HFFc6 (cell line): ENCODE measurements around the gene CARMIL1. TPM values are rescaled to one million over a fixed set of nuclear protein-coding genes. Genes with fewer than 3 reads are reported as not detected.

Experiments used
- DNase-seq: peaks from one replicate; pipeline ENCODE4 v3.0.0-alpha.2; 2018
- H3K27ac Mint-ChIP-seq: 2 replicates; pipeline ENCODE4 v1.8.0; 2020; ENCODE audit warnings: mild to moderate bottlenecking, mixed read lengths
- H3K27me3 Mint-ChIP-seq: 2 replicates; pipeline ENCODE4 v1.8.0; 2021; ENCODE audit warnings: mild to moderate bottlenecking, moderate library complexity, mixed read lengths; ENCODE audit not compliant: insufficient read depth
- H3K36me3 Mint-ChIP-seq: 2 replicates; pipeline ENCODE4 v1.8.0; 2021; ENCODE audit warnings: low read depth, mixed read lengths
- H3K4me1 Mint-ChIP-seq: 2 replicates; pipeline ENCODE4 v1.8.0; 2020; ENCODE audit warnings: low read depth, mixed read lengths
- H3K4me3 Mint-ChIP-seq: 2 replicates; pipeline ENCODE4 v1.8.0; 2020; ENCODE audit warnings: mild to moderate bottlenecking, moderate library complexity, mixed read lengths
- H3K9me3 Mint-ChIP-seq: 2 replicates; pipeline ENCODE4 v1.8.0; 2020; ENCODE audit warnings: mild to moderate bottlenecking, mixed read lengths
- total RNA-seq, 6 experiments: library from RNA; stranded (reverse); fragmentation: NEBNext Ultra II Directional; extraction: Animal tissue kit (Norgen Biotek cat#: 25700); gene quantifications; 2 replicates in 1 of 6; 3 replicates in 5 of 6; pipeline ENCODE4 v1.2.3, GENCODE V29; 2021
- TF ChIP-seq, protein P1 (sequence below): fragments of 200-600 bp; sonication (generic); IDR thresholded peaks from 2 replicates; pipeline ENCODE4 v1.5.0; 2021; ENCODE audit warnings: antibody characterized with exemption, mild to moderate bottlenecking

Gene CARMIL1
- total RNA-seq, 6 experiments from 2014 or later: 12.2 to 15.6 (median 13.7) TPM

DNA sequence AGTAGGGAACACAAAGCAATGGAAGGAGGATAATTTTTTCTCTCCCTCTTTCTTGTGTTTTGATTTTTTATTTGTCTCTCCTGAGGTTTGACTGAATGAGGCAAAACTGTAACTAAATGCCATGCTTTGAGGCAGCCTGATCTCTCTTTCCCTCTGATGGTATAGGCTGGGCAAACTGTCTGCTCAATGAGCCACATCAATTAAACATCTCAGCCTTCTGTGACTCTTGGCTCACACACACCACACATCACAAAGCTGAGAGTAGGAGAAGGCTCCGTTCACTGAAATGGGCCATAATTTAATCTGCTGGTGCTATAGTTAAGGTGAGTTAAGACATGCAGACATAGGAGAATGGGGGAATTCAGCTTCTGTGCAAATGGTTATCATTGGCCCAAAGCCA lies 344.7 kb downstream of the CARMIL1 start:
- peaks cover 4% of the 10 kb centered on the region; the same call in 1 of the 2 replicates for H3K27me3 Mint-ChIP-seq
- H3K36me3 Mint-ChIP-seq: no peaks in the 10 kb centered on the region
- no peaks in the 10 kb centered on the region for H3K9me3 Mint-ChIP-seq
- peaks cover 4% of the 10 kb centered on the region for H3K4me1 Mint-ChIP-seq
- no peak overlapping the region for H3K27ac Mint-ChIP-seq
- DNase-seq: no peak
- H3K4me3 Mint-ChIP-seq: no peak overlapping the region
- TF ChIP-seq, protein P1, sequence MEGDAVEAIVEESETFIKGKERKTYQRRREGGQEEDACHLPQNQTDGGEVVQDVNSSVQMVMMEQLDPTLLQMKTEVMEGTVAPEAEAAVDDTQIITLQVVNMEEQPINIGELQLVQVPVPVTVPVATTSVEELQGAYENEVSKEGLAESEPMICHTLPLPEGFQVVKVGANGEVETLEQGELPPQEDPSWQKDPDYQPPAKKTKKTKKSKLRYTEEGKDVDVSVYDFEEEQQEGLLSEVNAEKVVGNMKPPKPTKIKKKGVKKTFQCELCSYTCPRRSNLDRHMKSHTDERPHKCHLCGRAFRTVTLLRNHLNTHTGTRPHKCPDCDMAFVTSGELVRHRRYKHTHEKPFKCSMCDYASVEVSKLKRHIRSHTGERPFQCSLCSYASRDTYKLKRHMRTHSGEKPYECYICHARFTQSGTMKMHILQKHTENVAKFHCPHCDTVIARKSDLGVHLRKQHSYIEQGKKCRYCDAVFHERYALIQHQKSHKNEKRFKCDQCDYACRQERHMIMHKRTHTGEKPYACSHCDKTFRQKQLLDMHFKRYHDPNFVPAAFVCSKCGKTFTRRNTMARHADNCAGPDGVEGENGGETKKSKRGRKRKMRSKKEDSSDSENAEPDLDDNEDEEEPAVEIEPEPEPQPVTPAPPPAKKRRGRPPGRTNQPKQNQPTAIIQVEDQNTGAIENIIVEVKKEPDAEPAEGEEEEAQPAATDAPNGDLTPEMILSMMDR: no peak

DNA sequence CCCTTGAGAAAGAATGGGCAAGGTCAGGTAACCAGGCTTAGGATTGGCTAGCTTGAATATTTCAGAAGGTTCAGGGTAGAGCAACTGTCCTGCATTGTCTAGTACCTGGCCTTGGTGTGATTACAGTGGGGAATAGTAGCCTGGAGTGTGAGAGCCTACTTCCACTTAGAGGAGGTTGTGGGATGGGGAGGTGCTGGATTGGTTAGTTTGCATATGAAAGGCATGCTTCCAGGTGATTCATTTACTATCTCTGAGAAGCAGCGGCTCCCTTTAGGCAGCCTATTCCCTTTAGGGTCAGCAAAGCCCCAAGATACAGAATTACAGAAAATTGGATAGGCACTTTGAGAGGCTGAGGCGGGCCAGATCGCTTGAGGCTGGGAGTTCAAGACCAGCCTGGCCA lies 347.8 kb downstream of the CARMIL1 start:
- H3K27me3 Mint-ChIP-seq: peaks cover 7% of the 10 kb centered on the region
- H3K4me3 Mint-ChIP-seq: no peak overlapping the region
- no peak overlapping the region for H3K27ac Mint-ChIP-seq
- H3K4me1 Mint-ChIP-seq: no peaks in the 10 kb centered on the region
- H3K9me3 Mint-ChIP-seq: no peaks in the 10 kb centered on the region
- DNase-seq: no peak
- TF ChIP-seq, protein P1: no peak
- H3K36me3 Mint-ChIP-seq: no peaks in the 10 kb centered on the region

DNA sequence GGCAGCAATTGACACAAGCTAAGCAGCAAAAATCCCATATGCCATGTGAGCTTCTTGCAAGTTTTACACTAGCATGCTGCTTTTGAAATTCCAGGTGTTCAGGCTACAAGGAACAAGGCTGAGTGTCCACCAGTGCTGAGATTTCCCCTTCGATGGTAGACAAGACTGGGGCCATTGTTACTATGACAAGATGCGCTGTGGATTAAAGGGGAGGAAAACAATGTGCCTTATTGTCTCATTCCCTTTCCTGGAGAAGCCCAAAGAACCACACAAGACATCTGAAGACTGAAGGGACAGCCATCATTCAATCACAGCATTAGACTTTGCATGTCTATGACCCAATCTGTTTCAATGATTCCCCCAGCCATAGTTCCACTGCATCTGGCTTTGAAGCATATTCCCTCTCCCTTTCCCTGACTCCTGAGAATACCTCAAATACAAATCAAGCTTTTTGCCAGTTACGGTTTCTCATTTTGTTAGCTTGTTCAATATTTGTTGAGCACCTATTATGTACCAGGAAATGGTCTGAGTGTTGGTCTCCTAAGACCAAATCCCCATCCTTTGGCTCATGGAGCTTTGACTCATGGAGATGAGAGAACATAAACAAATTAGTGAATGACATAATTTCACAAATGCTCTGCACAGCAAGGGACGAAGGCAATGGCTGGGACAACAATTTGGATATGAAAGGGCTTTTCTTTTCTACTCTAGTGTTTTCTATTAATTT lies 349.5 kb downstream of the CARMIL1 start:
- Mint-ChIP-seq H3K27me3 (peaks cover 7% of the 10 kb centered on the region), H3K9me3 (no peaks in the 10 kb centered on the region), H3K36me3 (no peaks in the 10 kb centered on the region), H3K4me1 (no peaks in the 10 kb centered on the region), H3K27ac (no peak overlapping the region), H3K4me3 (no peak overlapping the region)
- TF ChIP-seq, protein P1: no peak
- DNase-seq: no peak

DNA sequence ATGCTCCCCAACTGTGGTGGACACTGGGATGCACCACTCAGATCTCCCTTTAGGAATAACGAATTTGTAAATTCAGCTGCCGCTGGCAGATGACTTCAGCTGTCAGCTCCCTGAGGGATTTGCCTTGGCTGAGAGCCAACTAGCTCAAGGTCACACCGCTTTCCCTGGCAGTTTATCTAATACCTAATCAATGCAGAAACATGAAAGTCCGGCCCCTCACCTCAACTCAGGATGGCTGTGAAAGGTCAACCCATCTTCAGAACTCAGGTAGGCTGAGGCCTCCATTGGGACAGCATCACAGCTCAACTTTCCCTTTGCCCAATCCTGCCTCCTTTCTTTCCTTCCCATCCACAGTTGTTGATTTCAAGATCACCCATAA lies 350.0 kb downstream of the CARMIL1 start:
- peaks cover 7% of the 10 kb centered on the region for H3K27me3 Mint-ChIP-seq
- DNase-seq: no peak
- H3K4me3 Mint-ChIP-seq: no peak overlapping the region
- TF ChIP-seq, protein P1: no peak
- no peak overlapping the region for H3K27ac Mint-ChIP-seq
- H3K9me3 Mint-ChIP-seq: no peaks in the 10 kb centered on the region
- no peaks in the 10 kb centered on the region for H3K4me1 Mint-ChIP-seq
- no peaks in the 10 kb centered on the region for H3K36me3 Mint-ChIP-seq

DNA sequence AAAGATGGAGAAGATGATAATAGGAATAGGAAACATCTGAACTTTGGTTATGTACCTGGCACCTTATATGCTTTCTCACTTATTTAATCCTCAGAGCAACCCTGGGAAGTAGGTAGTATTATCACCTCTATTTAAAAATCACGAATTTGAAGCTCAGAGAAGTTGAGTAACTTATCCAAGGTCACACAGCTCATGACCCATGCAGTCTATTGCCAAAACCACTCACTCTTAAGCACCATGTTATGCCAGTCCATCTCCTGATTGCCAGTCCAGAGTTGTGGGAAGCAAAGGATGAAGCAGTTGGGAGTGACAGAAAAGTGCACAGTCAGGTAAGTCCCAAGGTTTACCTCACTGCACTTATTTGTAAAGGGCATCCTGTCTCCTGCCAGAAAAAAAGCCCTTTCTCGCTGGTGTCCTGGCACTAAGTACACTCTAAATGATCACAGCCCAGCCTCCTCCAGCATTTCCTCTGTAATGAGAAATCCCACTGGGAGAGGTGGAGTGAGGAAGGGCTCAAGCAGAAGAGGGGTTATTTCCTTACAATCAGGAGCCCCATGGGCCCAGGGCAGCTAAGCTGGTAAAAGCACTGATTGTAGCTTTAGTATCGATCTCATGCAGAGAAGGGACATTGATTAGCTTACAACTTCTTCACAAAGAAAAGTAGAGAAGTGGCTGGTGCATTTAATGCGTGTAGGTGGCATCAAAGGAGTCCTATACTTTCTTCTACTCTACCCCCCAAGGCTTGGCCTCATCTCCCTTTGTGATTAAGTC lies 351.5 kb downstream of the CARMIL1 start:
- Mint-ChIP-seq H3K9me3 (no peaks in the 10 kb centered on the region), H3K27me3 (peaks cover 9% of the 10 kb centered on the region), H3K27ac (no peak overlapping the region), H3K36me3 (no peaks in the 10 kb centered on the region), H3K4me3 (no peak overlapping the region), H3K4me1 (no peaks in the 10 kb centered on the region)
- no peak for DNase-seq
- TF ChIP-seq, protein P1: no peak
